Measurements from ENCODE around the gene FAF1. TPM values are rescaled to one million over a fixed set of nuclear protein-coding genes. Genes with fewer than 3 reads are reported as not detected.
A peak's percentile ranks its signal among the peaks of the same experiment; 100 is the strongest.

Gene FAF1
- polyA plus RNA-seq, 1 of the 3 experiments (the other 2 are of a cell fraction): 8.7 TPM

GRCh38 chr1:50967416-50968157 lies 7.5 kb upstream of the FAF1 start:
- Histone ChIP-seq H4K20me1 (ENCODE audit: insufficient read depth) (no peaks in the 10 kb centered on the region), H3K27me3 (ENCODE audit: insufficient read depth) (no peaks in the 10 kb centered on the region), H3K27ac (ENCODE audit: low read depth in 2 of 2, low read length in 1 of 2) (peak overlapping the region; percentile 95), H2AFZ (ENCODE audit: low read depth) (peak overlapping the region; percentile 86), H3F3A (replicated peaks; ENCODE audit: insufficient read depth) (peaks cover 23% of the 10 kb centered on the region), H3K9ac (peak overlapping the region; percentile 86; the same call in 1 of the 2 replicates), H3K4me2 (peak overlapping the region; percentile 96), H3K79me2 (ENCODE audit: insufficient read depth) (peaks cover 40% of the 10 kb centered on the region), H3K9me2 (no peaks in the 10 kb centered on the region), H3K4me1 (ENCODE audit: control insufficient read depth in 1 of 2, insufficient read depth in 2 of 2, low read depth in 1 of 2, low read length in 1 of 2) (no peaks in the 10 kb centered on the region; a peak in 1 of 4 replicates), H3K9me3 (no peaks in the 10 kb centered on the region), H3K4me3 (ENCODE audit: low read depth in 2 of 2, low read length in 1 of 2) (peak overlapping the region; percentile 96), H3K36me3 (replicated peaks in 1 of 2; ENCODE audit: control insufficient read depth in 1 of 2, insufficient read depth in 2 of 2, low read length in 1 of 2) (no peaks in the 10 kb centered on the region)
- no peak for DNase-seq
- ChIA-PET CTCF (interaction anchor here (2.9 to 3.7 kb wide), 2 partner anchors 38 to 224 kb away, joined by 9 to 23 read pairs; no protein-coding TSS in a partner anchor), POLR2A (interaction anchor here (2.6 kb wide), 1 partner anchor 10 kb away, joined by 18 read pairs; no protein-coding TSS in a partner anchor)
- TF ChIP-seq TAF1 (IDR thresholded peaks at IDR 0.05; ENCODE audit: borderline replicate concordance, low read depth, low read length): no peak
- TF ChIP-seq GATA2 (CRISPR knock-in tag; IDR thresholded peaks at IDR 0.05): no peak
- no peak for TF ChIP-seq SIN3A (IDR thresholded peaks at IDR 0.05; ENCODE audit: borderline replicate concordance, low read depth, low read length)
- peak; percentile 13; the same call in 1 of the 2 replicates for TF ChIP-seq MXI1 (IDR thresholded peaks at IDR 0.05; ENCODE audit: low read depth, low read length)
- TF ChIP-seq YY1 (IDR thresholded peaks at IDR 0.05; ENCODE audit: low read depth): no peak
- TF ChIP-seq, protein P1, sequence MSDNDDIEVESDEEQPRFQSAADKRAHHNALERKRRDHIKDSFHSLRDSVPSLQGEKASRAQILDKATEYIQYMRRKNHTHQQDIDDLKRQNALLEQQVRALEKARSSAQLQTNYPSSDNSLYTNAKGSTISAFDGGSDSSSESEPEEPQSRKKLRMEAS (IDR thresholded peaks at IDR 0.05; ENCODE audit: low read depth): peak; percentile 89
- 0 out of 2 replicates have a peak, but pooled peaks have one; percentile 18 for TF ChIP-seq RCOR1 (IDR thresholded peaks at IDR 0.05; ENCODE audit: low read length)
- no peak for TF ChIP-seq CHD2 (IDR thresholded peaks at IDR 0.05; ENCODE audit: low read length, partially characterized antibody)
- TF ChIP-seq IRF3 (IDR thresholded peaks at IDR 0.05; ENCODE audit: low read depth, low read length): no peak
- no peak for TF ChIP-seq FOSL2 (IDR thresholded peaks at IDR 0.05; ENCODE audit: borderline replicate concordance, low read depth)
- TF ChIP-seq TEAD4 (IDR thresholded peaks at IDR 0.05; ENCODE audit: borderline replicate concordance, insufficient read depth): no peak
- no peak for TF ChIP-seq GABPA (IDR thresholded peaks at IDR 0.05; ENCODE audit: low read depth)
- no peak for TF ChIP-seq RAD21 (IDR thresholded peaks at IDR 0.05; ENCODE audit: low read length)
- TF ChIP-seq JUND (IDR thresholded peaks at IDR 0.05): no peak
- no peak for TF ChIP-seq FOXM1 (IDR thresholded peaks at IDR 0.05; ENCODE audit: low read depth)
- TF ChIP-seq, protein P2, sequence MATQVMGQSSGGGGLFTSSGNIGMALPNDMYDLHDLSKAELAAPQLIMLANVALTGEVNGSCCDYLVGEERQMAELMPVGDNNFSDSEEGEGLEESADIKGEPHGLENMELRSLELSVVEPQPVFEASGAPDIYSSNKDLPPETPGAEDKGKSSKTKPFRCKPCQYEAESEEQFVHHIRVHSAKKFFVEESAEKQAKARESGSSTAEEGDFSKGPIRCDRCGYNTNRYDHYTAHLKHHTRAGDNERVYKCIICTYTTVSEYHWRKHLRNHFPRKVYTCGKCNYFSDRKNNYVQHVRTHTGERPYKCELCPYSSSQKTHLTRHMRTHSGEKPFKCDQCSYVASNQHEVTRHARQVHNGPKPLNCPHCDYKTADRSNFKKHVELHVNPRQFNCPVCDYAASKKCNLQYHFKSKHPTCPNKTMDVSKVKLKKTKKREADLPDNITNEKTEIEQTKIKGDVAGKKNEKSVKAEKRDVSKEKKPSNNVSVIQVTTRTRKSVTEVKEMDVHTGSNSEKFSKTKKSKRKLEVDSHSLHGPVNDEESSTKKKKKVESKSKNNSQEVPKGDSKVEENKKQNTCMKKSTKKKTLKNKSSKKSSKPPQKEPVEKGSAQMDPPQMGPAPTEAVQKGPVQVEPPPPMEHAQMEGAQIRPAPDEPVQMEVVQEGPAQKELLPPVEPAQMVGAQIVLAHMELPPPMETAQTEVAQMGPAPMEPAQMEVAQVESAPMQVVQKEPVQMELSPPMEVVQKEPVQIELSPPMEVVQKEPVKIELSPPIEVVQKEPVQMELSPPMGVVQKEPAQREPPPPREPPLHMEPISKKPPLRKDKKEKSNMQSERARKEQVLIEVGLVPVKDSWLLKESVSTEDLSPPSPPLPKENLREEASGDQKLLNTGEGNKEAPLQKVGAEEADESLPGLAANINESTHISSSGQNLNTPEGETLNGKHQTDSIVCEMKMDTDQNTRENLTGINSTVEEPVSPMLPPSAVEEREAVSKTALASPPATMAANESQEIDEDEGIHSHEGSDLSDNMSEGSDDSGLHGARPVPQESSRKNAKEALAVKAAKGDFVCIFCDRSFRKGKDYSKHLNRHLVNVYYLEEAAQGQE (IDR thresholded peaks at IDR 0.05; ENCODE audit: low read depth, low read length): no peak
- no peak for TF ChIP-seq POLR2AphosphoS5 (IDR thresholded peaks at IDR 0.05; ENCODE audit: low read depth, low read length)
- TF ChIP-seq, protein P3, sequence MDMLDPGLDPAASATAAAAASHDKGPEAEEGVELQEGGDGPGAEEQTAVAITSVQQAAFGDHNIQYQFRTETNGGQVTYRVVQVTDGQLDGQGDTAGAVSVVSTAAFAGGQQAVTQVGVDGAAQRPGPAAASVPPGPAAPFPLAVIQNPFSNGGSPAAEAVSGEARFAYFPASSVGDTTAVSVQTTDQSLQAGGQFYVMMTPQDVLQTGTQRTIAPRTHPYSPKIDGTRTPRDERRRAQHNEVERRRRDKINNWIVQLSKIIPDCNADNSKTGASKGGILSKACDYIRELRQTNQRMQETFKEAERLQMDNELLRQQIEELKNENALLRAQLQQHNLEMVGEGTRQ (IDR thresholded peaks at IDR 0.05; ENCODE audit: borderline replicate concordance, low read depth, low read length): no peak
- no peak for TF ChIP-seq MEF2A (IDR thresholded peaks at IDR 0.05; ENCODE audit: borderline replicate concordance, low read depth)
- TF ChIP-seq, protein P4, sequence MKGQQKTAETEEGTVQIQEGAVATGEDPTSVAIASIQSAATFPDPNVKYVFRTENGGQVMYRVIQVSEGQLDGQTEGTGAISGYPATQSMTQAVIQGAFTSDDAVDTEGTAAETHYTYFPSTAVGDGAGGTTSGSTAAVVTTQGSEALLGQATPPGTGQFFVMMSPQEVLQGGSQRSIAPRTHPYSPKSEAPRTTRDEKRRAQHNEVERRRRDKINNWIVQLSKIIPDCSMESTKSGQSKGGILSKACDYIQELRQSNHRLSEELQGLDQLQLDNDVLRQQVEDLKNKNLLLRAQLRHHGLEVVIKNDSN (IDR thresholded peaks at IDR 0.05; ENCODE audit: borderline replicate concordance, low read depth): no peak
- 21% methylated on average over 17 of the region's 17 CpGs for WGBS (ENCODE audit: low lambda C conversion rate)
